ENCODE measurements around the gene LDLRAD4.

- TF ChIP-seq POLR2A (IDR thresholded peaks at IDR 0.05): no peak
- no peak for TF ChIP-seq CTCF (IDR thresholded peaks at IDR 0.05)
Observed at GRCh38 chr18:13306583-13306982, 88.0 kb downstream of the LDLRAD4 start.
